Activated T-cell treated with anti-CD3 and anti-CD28 coated beads, Interleukin-2, amount 50 U/mL, for 72 hours (primary cell): ENCODE measurements around the gene MINDY3. TPM values are rescaled to one million over a fixed set of nuclear protein-coding genes. Genes with fewer than 3 reads are reported as not detected.

Experiments used
- ATAC-seq, 2 donors: fragments of 150-1000 bp; cut with Tn5 transposase; replicated peaks in 1 of 2; 2 replicates each; pipeline ENCODE4 v1.10.0; 2021; ENCODE audit warnings: moderate library complexity in 2 of 2, mild to moderate bottlenecking in 1 of 2
- DNase-seq, 2 donors: peaks; one replicate each; pipeline ENCODE4 v3.0.0; 2021 to 2022; ENCODE audit warnings: mixed read lengths in 1 of 2
- H3K27ac Mint-ChIP-seq: one replicate; pipeline ENCODE4 v1.8.0; 2022; ENCODE audit warnings: mild to moderate bottlenecking, moderate library complexity, mixed read lengths
- H3K27me3 Mint-ChIP-seq: one replicate; pipeline ENCODE4 v1.8.0; 2022; ENCODE audit warnings: low read depth, mixed read lengths
- H3K36me3 Mint-ChIP-seq, 2 donors: one replicate each; pipeline ENCODE4 v1.8.0; 2022; ENCODE audit warnings: mixed read lengths in 2 of 2, mild to moderate bottlenecking in 1 of 2; ENCODE audit not compliant: insufficient read depth in 2 of 2
- H3K4me1 Mint-ChIP-seq: one replicate; pipeline ENCODE4 v1.8.0; 2022; ENCODE audit warnings: low read depth, mixed read lengths
- H3K4me3 Mint-ChIP-seq, 2 donors: one replicate each; pipeline ENCODE4 v1.8.0; 2022; ENCODE audit warnings: mild to moderate bottlenecking in 2 of 2, mixed read lengths in 2 of 2, moderate library complexity in 2 of 2
- H3K9me3 Mint-ChIP-seq, 2 donors: one replicate each; pipeline ENCODE4 v1.8.0; 2022; ENCODE audit warnings: mixed read lengths in 2 of 2
- total RNA-seq, 2 donors: library from RNA; stranded (reverse); gene quantifications; one replicate each; pipeline ENCODE4 v1.2.3, GENCODE V29; 2022

The MINDY3 gene
- total RNA-seq, 2 donors from 2014 or later: 13.8 to 19.4 TPM

DNA sequence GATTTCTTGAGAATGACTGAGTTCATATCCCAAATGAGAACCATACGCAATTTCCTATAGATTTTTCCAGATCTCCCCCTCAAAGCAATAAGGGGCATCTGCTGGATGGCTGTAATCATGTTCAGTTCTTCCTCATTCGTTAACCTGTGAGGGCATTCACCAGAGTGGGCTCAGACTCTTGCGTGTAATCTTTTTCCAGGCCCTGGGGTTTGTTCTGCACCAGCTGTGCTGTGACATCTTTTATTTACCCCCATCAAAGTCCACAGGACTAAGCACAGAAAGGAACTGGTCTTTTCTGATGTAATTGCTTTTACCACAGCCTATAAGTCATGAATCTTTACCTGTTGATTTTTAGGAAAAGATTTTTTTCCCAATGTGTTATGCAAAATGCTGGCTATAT is 112.7 kb downstream of the MINDY3 start:
- H3K9me3 Mint-ChIP-seq: no peaks in the 10 kb centered on the region
- ATAC-seq (no peak), DNase-seq (no peak)
- H3K27me3 Mint-ChIP-seq: peaks cover 5% of the 10 kb centered on the region
- H3K4me1 Mint-ChIP-seq: no peaks in the 10 kb centered on the region
- H3K27ac Mint-ChIP-seq: no peak overlapping the region
- no peak overlapping the region for H3K4me3 Mint-ChIP-seq
- H3K36me3 Mint-ChIP-seq: no peaks in the 10 kb centered on the region

DNA sequence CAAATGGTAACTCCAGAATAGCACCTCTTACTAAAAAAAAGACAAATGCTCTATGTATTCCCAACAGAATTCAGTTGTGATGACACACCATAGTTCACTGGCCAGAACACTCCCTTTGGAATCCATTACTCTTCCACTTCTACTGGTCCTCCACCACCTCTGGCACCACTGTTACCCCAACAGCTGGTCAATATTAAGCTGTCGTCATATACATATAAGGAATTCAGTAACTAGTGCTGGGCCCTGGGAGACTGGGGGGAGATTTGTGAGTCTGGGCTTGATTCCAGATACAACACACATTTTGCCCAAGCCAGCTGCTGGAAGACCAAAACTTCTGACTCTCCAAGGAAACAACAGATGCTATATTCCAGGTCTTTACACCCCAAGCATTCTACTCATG is 114.6 kb downstream of the MINDY3 start:
- Mint-ChIP-seq H3K4me3 (no peak overlapping the region), H3K27ac (no peak overlapping the region), H3K9me3 (no peaks in the 10 kb centered on the region), H3K4me1 (no peaks in the 10 kb centered on the region), H3K27me3 (peaks cover 5% of the 10 kb centered on the region), H3K36me3 (no peaks in the 10 kb centered on the region)
- no peak for DNase-seq
- ATAC-seq: no peak

DNA sequence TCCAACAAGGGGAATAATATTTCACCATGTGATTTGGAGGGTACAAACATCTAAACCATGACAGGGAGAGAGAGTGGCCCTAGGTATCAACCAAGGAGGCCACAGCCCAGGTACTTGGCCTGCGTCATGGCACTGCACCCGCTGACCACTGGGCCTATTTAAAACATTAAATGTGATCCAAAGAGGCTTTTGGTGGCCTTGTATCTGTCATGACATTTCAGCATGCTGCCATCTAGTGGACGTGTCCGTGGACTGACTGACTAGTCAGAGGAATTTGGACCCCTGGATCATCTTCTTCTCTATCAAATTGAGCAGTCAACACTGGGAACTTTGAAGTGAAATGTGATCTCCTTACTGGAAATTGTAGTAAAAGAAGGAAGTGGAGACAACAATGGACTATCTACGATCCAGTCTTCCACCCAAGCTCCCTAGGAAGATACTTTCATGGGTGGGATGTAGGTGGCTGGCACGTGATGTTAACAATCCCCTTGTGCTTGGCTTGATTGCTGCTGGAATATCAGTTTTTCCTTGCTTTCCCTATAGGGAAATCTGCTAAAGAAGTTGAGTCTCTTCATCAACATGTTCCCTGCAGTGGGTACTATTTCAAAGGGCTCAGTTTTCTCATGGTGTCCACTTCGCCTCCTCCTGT is 116.0 kb downstream of the MINDY3 start:
- Mint-ChIP-seq H3K27me3 (peaks cover 5% of the 10 kb centered on the region), H3K4me1 (no peaks in the 10 kb centered on the region), H3K9me3 (no peaks in the 10 kb centered on the region), H3K27ac (no peak overlapping the region), H3K36me3 (no peaks in the 10 kb centered on the region), H3K4me3 (no peak overlapping the region)
- DNase-seq: peak; percentile 45 to 51
- peak in 1 of 2 donors; percentile 48 for ATAC-seq

DNA sequence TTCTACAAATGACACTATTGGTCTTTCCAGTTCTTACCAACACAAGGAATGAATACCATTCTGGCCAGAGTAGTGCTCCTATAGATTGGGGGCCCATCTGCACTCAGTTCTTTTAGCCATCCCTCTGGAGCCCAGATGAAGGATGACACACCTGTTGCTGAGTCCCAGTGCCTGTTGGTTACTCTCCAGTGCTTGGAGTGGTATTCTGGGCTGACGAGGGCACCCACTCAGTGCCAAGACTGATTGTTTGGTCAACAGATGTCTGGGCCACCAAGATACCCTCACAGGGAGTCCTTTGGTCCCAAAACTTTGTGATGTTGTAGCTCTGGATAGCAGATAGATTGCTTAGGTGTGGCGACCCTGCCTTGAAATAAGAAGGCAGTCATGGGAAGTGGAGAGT is 116.9 kb downstream of the MINDY3 start:
- no peak overlapping the region for H3K4me3 Mint-ChIP-seq
- H3K27ac Mint-ChIP-seq: no peak overlapping the region
- no peaks in the 10 kb centered on the region for H3K36me3 Mint-ChIP-seq
- no peak for ATAC-seq
- H3K4me1 Mint-ChIP-seq: no peaks in the 10 kb centered on the region
- DNase-seq: no peak
- H3K27me3 Mint-ChIP-seq: peaks cover 5% of the 10 kb centered on the region
- H3K9me3 Mint-ChIP-seq: no peaks in the 10 kb centered on the region

DNA sequence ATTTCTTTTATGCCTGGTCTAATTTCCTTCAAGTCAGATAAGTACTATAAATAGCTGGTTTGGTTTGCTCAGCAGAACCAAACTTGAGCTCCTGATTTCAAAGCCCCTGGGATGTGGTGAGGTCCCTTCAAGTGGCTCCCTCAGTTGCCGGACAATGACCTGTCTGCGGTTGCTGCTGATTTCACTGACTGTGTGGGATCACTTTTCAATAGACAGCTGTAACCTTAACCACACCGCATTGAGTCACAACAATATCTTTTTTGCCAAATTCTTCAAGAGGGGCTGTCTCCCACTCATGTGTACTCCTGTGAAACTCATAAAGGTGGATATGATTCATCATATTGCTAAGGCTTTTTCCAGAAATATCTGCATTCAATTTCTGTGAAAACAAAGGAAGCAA is 117.5 kb downstream of the MINDY3 start:
- ATAC-seq (no peak), DNase-seq (no peak)
- Mint-ChIP-seq H3K27ac (no peak overlapping the region), H3K36me3 (no peaks in the 10 kb centered on the region), H3K4me3 (no peak overlapping the region), H3K9me3 (no peaks in the 10 kb centered on the region), H3K4me1 (no peaks in the 10 kb centered on the region), H3K27me3 (peaks cover 5% of the 10 kb centered on the region)

DNA sequence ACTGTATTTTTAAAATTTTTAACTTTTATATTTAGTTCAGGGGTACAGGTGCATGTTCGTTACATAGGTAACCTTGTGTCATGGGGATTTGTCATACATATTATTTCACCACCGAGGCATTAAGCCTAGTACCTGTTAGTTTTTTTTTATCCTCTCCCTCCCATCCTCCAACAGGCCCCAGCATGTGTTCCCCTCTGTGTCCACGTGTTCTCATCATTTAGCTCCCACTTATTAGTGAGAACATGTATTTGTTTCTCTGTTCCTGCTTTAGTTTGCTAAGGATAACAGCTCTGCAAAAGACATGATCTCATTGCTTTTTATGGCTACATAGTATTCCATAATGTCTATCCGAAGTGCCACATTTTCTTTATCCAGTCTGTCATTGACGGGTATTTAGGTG is 118.2 kb downstream of the MINDY3 start:
- ATAC-seq: no peak
- no peak overlapping the region for H3K4me3 Mint-ChIP-seq
- no peak for DNase-seq
- no peaks in the 10 kb centered on the region for H3K4me1 Mint-ChIP-seq
- peaks cover 5% of the 10 kb centered on the region for H3K27me3 Mint-ChIP-seq
- H3K36me3 Mint-ChIP-seq: no peaks in the 10 kb centered on the region
- H3K9me3 Mint-ChIP-seq: no peaks in the 10 kb centered on the region
- H3K27ac Mint-ChIP-seq: no peak overlapping the region

DNA sequence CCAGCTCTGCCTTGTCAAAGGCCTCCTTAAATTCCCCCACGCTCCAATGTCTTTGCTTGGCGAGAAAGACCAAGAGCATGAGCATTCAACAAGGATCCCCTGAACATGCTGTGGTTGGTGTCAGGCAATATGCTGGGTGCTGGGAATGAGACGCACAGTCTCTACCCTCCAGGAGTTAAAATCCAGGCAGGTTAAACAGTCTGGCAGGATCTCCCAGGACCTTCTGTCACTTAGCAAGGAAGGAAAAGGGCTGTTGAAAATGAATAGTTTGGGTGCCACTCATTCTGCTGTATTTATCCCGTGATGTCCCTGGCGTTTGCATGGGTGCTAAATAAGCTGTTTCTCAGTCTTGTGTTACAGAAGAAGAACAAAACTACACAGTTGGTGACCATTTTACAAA is 118.7 kb downstream of the MINDY3 start:
- no peak overlapping the region for H3K4me3 Mint-ChIP-seq
- H3K27me3 Mint-ChIP-seq: peaks cover 5% of the 10 kb centered on the region
- H3K36me3 Mint-ChIP-seq: no peaks in the 10 kb centered on the region
- H3K27ac Mint-ChIP-seq: no peak overlapping the region
- H3K4me1 Mint-ChIP-seq: no peaks in the 10 kb centered on the region
- ATAC-seq: no peak
- H3K9me3 Mint-ChIP-seq: no peaks in the 10 kb centered on the region
- no peak for DNase-seq

DNA sequence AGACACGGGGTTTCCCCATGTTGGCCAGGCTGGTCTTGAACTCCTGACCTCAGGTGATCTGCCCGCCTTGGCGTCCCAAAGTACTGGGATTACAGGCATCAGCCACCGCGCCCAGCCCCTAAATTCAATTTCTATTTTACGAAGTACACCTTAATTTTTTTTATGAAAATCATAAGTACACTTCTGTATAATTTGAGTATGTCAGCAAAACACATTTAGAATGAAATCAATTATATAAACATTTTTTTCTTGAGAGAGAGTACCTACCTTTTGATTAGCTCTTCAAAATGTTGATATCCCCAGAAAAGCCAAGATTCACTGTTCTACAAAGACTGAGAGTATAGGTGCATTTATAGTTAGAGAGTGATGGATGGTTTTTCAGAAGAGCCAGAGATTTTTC is 120.0 kb downstream of the MINDY3 start:
- ATAC-seq (no peak), DNase-seq (no peak)
- H3K27ac Mint-ChIP-seq: no peak overlapping the region
- no peaks in the 10 kb centered on the region for H3K4me1 Mint-ChIP-seq
- H3K9me3 Mint-ChIP-seq: no peaks in the 10 kb centered on the region
- H3K36me3 Mint-ChIP-seq: no peaks in the 10 kb centered on the region
- H3K4me3 Mint-ChIP-seq: no peak overlapping the region
- peaks cover 5% of the 10 kb centered on the region for H3K27me3 Mint-ChIP-seq

DNA sequence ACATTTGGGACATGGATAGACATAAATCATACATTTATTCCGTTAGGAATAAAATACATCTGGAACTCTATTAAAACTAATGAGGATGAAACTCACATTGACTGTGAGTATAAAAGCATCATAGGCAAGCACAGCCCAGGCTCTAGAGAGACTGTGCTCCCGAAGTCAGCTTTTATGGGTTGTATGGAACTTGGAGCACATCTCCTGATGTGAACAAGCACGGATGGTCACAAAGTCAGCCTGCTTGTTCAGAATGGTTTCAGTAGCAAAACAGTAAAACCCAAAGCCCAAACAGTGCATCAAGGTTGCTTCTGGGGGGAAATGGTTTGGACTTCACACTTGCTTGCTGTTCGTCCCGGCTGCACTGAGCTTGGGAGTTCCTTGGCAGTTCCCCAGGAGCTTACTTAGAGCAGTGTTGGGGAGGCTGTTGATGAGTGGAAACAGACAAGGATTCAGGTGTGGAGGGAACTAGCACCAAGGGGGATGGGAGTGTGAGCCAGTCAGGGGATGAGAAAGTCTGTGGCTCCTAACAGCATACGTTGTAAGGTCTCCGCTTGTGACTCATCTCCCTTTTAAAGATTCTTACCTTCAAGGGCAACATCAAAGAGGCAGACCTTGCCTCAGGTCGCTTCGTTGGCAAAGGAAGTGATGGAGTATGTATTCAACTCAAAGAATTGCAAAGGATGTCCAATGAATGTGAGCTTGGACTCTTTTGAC is 120.9 kb downstream of the MINDY3 start:
- Mint-ChIP-seq H3K27me3 (peaks cover 5% of the 10 kb centered on the region), H3K4me3 (no peak overlapping the region), H3K4me1 (no peaks in the 10 kb centered on the region), H3K27ac (no peak overlapping the region), H3K9me3 (no peaks in the 10 kb centered on the region), H3K36me3 (no peaks in the 10 kb centered on the region)
- no peak for ATAC-seq
- DNase-seq: no peak

DNA sequence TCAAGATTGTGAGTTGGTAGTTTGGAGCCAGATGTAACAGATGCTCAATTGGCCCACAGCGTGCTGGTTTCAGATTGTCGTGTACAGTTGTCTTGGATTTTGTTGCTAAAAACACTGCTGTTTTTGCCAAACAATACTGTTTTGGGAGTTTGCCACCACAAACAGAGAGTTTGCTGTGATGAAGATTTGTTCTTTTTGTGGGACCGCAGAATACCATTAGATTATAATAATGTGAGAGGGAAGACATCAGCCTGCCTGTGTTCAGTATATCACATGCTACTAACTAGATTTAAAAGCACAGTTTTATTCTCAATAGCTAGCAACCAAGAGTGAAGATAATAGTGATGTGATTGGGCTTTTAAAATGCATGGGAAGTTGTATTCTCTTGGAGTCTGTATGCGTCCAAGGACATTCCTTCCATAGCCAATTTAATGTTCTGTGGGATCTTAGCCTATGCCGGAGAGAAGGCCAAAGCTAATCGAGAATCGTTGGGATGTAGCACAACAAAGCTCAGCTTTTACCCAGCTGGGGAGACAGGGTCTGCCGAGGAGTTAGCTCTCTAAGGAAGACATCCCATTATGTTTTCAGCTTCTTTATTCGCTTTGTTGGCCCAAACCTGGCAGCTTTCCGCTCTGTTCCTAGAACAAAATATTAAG is 121.9 kb downstream of the MINDY3 start:
- H3K9me3 Mint-ChIP-seq: no peaks in the 10 kb centered on the region
- H3K36me3 Mint-ChIP-seq: no peaks in the 10 kb centered on the region
- ATAC-seq (no peak), DNase-seq (no peak)
- H3K27me3 Mint-ChIP-seq: peaks cover 5% of the 10 kb centered on the region
- no peaks in the 10 kb centered on the region for H3K4me1 Mint-ChIP-seq
- no peak overlapping the region for H3K27ac Mint-ChIP-seq
- no peak overlapping the region for H3K4me3 Mint-ChIP-seq

DNA sequence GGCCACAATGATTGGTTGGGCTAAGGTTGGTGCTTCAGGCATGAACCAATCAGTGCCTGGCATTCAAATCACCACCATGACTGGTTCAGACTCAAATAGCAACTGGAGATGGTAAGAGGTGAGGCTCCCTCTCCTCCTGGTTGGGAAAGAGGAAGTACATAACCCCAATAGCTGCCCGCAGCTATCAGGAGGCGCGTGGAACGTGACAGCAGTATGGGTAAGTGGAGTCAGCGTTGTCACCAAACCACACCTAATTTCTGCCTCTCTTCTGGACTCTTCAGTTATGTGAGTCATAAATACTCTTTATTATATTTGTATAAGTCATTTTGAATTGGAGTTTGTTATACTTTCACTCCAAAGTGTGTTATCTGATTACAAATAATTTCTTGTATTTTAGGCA is 122.7 kb downstream of the MINDY3 start:
- H3K27me3 Mint-ChIP-seq: peaks cover 5% of the 10 kb centered on the region
- no peak for DNase-seq

DNA sequence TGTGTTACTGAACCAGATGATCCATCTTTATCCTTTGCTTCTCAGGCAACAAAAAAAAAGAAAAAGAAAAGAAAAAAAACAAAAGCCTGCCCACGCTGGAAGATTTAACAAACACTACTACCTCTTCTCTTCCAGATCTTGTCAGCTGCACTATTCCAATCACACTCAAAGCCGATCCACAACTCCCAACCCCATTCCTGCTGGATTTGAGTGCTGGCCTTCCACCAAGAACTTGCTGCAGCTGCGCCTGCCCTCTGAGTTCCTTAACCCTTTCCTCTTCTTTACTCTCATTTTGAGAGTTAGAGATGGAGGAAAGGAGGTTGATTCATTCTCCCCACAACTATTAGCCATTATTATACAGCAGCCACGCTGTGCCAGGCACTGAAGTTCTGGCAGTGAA is 124.5 kb downstream of the MINDY3 start:
- Mint-ChIP-seq H3K27ac (no peak overlapping the region), H3K9me3 (peaks cover 2 to 3% of the 10 kb centered on the region in 2 donors), H3K4me1 (no peaks in the 10 kb centered on the region), H3K36me3 (no peaks in the 10 kb centered on the region), H3K4me3 (no peak overlapping the region), H3K27me3 (no peaks in the 10 kb centered on the region)
- ATAC-seq (no peak), DNase-seq (no peak)

More for the DNA sequence above, 122.7 kb downstream of the MINDY3 start:
- H3K36me3 Mint-ChIP-seq: no peaks in the 10 kb centered on the region
- no peak overlapping the region for H3K27ac Mint-ChIP-seq
- ATAC-seq: no peak
- H3K4me3 Mint-ChIP-seq: no peak overlapping the region
- no peaks in the 10 kb centered on the region for H3K4me1 Mint-ChIP-seq
- no peaks in the 10 kb centered on the region for H3K9me3 Mint-ChIP-seq

DNA sequence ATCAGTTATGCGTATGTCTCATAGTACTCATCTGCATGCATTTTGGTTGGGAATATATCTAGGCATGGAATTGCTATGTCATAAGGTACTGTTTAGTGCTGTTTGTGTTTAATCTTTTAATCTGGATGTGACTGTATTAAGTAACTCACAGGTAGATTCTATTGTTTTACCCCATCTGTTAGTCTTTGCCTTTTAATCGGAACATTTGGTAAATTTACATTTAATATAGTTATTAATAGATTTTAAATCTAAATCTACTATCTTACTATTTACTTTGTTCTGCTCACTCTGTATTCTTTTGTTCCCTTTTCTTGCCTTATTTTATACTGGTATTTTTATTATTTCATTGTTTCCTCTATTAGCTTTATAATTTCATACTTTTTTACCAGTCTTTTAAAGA is 130.0 kb downstream of the MINDY3 start:
- ATAC-seq (no peak), DNase-seq (no peak)
- Mint-ChIP-seq H3K9me3 (peaks cover 3 to 4% of the 10 kb centered on the region in 2 donors), H3K4me1 (no peaks in the 10 kb centered on the region), H3K36me3 (no peaks in the 10 kb centered on the region), H3K4me3 (no peak overlapping the region), H3K27ac (no peak overlapping the region), H3K27me3 (no peaks in the 10 kb centered on the region)
